Activated naive CD4-positive, alpha-beta T cell treated with anti-CD3 and anti-CD28 coated beads, Interleukin-2, amount 50 U/mL, for 72 hours (primary cell): Measurements from ENCODE around the gene IGF2BP2. TPM values are rescaled to one million over a fixed set of nuclear protein-coding genes. Genes with fewer than 3 reads are reported as not detected.
"Not testable (repeated sequence)": the region's sequence is repeated elsewhere in the genome, so short reads cannot be mapped to it uniquely, and the experiment has no call there.

ENCODE experiments used
- ATAC-seq, 2 donors: fragments of 150-1000 bp; cut with Tn5 transposase; 2 replicates each; pipeline ENCODE4 v1.10.0; 2021; ENCODE audit warnings: mild to moderate bottlenecking in 2 of 2, moderate library complexity in 2 of 2
- DNase-seq, 2 donors: peaks; one replicate each; pipeline ENCODE4 v3.0.0; 2021 to 2022; ENCODE audit warnings: low spot score in 2 of 2
- H3K27ac Mint-ChIP-seq, 2 donors: one replicate each; pipeline ENCODE4 v1.8.0; 2022; ENCODE audit warnings: mild to moderate bottlenecking in 2 of 2, mixed read lengths in 2 of 2
- H3K36me3 Mint-ChIP-seq, 2 donors: one replicate each; pipeline ENCODE4 v1.8.0; 2022; ENCODE audit warnings: mixed read lengths in 2 of 2
- H3K9me3 Mint-ChIP-seq, 2 donors: one replicate each; pipeline ENCODE4 v1.8.0; 2022; ENCODE audit warnings: mixed read lengths in 2 of 2
- total RNA-seq, 2 donors: library from RNA; stranded (reverse); gene quantifications; one replicate each; pipeline ENCODE4 v1.2.3, GENCODE V29; 2022

IGF2BP2 gene
- total RNA-seq, 2 donors from 2014 or later: 0.46 to 2.9 TPM

DNA sequence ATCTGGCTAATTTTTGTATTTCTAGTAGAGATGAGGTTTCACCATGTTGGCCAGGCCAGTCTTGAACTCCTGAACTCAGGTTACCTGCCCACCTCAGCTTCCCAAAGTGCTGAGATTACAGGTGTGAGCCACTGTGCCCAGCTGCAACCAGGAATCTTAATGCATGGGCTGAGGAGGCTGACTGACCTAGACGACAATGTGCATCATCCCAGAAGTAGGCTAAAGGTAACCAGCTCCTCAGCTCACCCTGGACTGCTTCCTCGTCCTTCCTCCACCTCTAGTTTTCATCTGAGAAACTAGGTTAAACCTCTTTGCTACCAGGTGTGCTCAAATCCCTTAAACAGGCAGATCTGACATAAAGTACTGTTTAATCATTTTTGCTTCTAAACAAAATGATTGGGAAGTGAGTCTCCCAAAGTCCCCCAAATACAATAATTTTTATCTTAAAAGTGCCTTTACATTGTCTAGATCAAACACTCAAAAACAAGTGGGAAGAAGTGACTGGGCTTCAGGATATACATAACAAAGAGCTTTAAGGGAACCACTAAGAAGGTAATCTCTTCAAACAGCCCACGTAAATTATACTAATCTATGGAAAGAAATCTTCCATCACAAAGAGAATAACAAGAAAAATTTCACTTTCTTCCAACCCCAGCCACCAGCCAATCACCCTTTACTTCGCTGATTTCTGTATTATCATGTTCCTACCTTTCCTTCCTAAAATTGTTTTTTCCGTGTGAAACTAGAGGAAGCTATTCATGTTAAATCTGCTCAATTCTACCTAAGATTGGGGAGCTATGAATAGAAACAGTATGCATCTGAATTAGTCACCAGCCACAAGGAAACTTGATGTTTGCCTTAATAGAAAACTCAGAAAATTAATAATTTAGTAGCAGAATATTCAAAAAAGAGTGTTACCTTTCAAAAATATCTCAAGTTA lies 34.7 kb downstream of the IGF2BP2 start:
- no peak for DNase-seq
- no peaks in the 10 kb centered on the region for H3K9me3 Mint-ChIP-seq
- peak in 1 of 2 donors; percentile 38 for ATAC-seq
- no peaks in the 10 kb centered on the region for H3K36me3 Mint-ChIP-seq
- no peak overlapping the region for H3K27ac Mint-ChIP-seq

DNA sequence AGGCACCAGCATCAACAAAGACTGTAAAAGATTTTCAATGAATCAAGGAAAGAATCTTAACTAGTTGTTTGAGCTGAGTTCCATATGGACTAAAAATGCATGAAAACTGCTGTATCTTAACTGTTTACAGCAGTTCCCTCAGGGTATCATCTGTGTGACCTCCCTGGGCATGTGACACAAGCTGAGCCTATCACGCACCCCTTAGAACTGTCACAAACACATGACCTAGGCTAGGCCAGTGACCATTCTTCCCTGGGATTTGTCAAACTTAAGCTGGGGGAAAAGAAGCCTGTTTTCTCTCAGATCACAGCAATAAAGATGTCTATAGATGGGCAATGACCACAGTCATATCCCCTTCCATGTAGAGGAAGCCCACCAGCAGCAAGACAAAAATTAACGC lies 35.7 kb downstream of the IGF2BP2 start:
- no peak for DNase-seq
- no peaks in the 10 kb centered on the region for H3K36me3 Mint-ChIP-seq
- no peak for ATAC-seq
- no peaks in the 10 kb centered on the region for H3K9me3 Mint-ChIP-seq
- no peak overlapping the region for H3K27ac Mint-ChIP-seq

- ATAC-seq: no peak
- H3K9me3 Mint-ChIP-seq: no peaks in the 10 kb centered on the region
- H3K27ac Mint-ChIP-seq: no peak overlapping the region
Observed at GRCh38 chr3:185788292-185788691, 36.5 kb downstream of the IGF2BP2 start.

GRCh38 chr3:185786956-185787877 lies 37.6 kb downstream of the IGF2BP2 start:
- ATAC-seq: no peak
- no peaks in the 10 kb centered on the region for H3K9me3 Mint-ChIP-seq
- DNase-seq: no peak
- H3K36me3 Mint-ChIP-seq: no peaks in the 10 kb centered on the region
- H3K27ac Mint-ChIP-seq: no peak overlapping the region

More at GRCh38 chr3:185788292-185788691, 36.5 kb downstream of the IGF2BP2 start:
- no peak for DNase-seq
- H3K36me3 Mint-ChIP-seq: no peaks in the 10 kb centered on the region

DNA sequence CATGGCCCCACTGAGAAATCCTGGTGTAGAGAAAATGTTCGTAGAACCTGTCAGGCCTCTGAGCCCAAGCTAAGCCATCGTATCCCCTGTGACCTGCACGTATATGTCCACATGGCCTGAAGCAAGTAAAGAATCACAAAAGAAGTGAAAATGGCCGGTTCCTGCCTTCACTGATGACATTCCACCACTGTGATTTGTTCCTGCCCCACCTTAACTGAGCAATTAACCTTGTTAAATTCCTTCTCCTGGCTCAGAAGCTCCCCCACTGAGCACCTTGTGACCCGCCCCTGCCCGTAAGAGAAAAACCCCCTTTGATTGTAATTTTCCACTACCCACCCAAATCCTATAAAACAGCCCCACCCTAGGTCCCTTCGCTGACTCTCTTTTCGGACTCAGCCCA lies 38.6 kb downstream of the IGF2BP2 start:
- not testable (repeated sequence) for H3K27ac Mint-ChIP-seq, H3K9me3 Mint-ChIP-seq, H3K36me3 Mint-ChIP-seq, ATAC-seq, DNase-seq

DNA sequence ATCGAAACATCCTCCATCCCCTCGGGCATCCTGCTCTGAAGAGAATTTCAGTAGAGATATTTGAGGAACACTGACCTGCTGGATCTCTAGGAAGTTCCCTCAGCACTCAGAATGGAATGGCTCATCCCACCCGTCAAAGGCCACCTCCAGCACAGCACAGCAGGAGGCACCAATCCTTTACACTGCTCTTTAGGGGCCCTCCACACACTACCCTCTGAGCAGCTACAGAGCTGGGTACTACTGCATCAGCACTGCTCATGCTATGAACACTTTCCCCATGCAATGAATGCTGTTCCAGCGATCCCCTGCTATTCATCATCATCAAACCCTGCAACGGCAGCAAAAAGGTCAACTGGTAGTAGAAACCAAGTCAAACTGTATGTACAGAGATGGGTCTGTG lies 40.5 kb downstream of the IGF2BP2 start:
- ATAC-seq (no peak), DNase-seq (no peak)
- Mint-ChIP-seq H3K9me3 (no peaks in the 10 kb centered on the region), H3K27ac (no peak overlapping the region), H3K36me3 (no peaks in the 10 kb centered on the region)

DNA sequence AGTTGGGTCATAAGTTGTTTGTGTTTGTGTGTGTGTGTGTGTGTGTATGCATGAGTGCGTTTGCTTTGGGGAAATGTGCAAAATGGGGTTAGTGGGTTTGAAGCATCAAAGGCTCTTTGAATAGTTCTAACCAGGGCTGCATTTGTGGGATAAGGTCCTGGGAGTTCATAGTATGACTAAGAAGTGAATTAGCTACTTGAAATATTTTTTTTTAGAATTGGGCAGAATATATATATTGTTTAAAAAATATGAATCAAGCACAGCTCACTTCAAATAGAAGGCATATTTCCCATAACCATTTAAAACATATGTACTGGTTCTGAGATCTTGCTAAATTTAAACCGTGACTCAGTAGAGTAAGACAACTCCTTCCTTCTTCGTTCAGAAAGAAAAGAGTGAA lies 43.1 kb downstream of the IGF2BP2 start:
- Mint-ChIP-seq H3K27ac (no peak overlapping the region), H3K9me3 (no peaks in the 10 kb centered on the region), H3K36me3 (no peaks in the 10 kb centered on the region)
- DNase-seq (no peak), ATAC-seq (no peak)

DNA sequence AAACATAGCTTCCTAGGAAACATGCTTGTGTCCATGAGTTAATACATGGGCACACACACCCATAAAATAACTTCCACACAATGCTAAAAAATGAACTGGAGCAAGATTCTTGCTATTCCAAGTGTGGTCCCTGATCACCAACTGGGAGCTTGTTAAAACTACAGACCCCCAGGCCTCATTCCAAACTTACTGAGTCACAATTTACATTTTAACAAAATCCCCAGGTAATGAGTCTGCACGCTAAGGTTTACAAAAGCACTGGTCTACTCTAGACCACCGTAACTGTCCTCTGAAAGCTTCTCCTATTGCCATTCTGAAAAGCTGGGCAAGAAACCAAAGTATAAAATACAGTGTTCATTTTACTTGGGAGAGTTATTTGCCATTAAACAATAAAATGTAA lies 45.4 kb downstream of the IGF2BP2 start:
- Mint-ChIP-seq H3K27ac (no peak overlapping the region), H3K36me3 (no peaks in the 10 kb centered on the region), H3K9me3 (peaks cover 0 to 4% of the 10 kb centered on the region in 2 donors)
- ATAC-seq (no peak), DNase-seq (no peak)

DNA sequence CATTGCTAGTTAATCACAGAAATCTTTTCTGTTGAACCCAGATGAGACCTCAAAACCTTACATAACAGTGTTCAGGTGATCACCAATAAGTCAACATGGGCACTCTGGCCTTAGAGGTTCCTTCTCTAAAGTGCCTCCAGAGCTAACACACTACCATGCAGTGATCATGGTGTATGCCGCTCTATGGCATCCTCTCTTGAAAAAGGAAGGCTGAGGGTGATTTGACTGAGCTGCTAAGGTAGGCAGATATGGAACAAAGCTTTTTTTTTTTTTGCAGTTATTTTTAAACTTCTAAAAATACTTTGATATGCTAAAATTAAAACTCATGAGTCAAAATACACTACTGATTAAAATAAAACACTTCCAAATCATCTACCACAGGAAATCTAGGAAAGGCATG lies 46.0 kb downstream of the IGF2BP2 start:
- Mint-ChIP-seq H3K27ac (no peak overlapping the region), H3K36me3 (no peaks in the 10 kb centered on the region), H3K9me3 (peaks cover 0 to 4% of the 10 kb centered on the region in 2 donors)
- ATAC-seq: no peak
- DNase-seq: no peak

GRCh38 chr3:185778094-185778493 lies 46.7 kb downstream of the IGF2BP2 start:
- no peak for ATAC-seq
- Mint-ChIP-seq H3K36me3 (no peaks in the 10 kb centered on the region), H3K27ac (no peak overlapping the region), H3K9me3 (peaks cover 0 to 4% of the 10 kb centered on the region in 2 donors)
- DNase-seq: no peak

DNA sequence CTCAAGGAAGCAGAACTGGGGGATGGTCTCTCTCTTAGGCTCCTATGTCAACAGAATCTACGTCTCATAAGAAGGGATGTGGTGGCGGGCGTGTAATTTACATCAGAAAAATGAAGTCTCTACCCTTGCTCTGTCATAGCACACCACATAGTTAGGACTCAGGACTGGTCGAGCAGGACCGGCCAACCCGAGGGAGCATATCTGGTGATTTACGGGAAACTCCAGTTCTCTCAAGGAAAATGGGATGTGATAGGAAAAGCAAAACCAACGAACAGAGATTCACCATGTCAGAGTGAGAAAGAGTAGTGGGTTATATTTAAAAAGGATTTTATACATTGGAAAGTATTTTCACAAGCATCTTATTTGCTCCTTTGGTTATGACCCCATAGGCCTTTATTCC lies 54.7 kb downstream of the IGF2BP2 start:
- Mint-ChIP-seq H3K27ac (no peak overlapping the region), H3K9me3 (no peaks in the 10 kb centered on the region), H3K36me3 (no peaks in the 10 kb centered on the region)
- ATAC-seq (no peak), DNase-seq (no peak)

GRCh38 chr3:185768578-185768982 lies 56.3 kb downstream of the IGF2BP2 start:
- not testable (repeated sequence) for H3K36me3 Mint-ChIP-seq, H3K27ac Mint-ChIP-seq, H3K9me3 Mint-ChIP-seq
- peak in 1 of 2 donors; percentile 71 for DNase-seq
- ATAC-seq: peak; percentile 52 to 55

DNA sequence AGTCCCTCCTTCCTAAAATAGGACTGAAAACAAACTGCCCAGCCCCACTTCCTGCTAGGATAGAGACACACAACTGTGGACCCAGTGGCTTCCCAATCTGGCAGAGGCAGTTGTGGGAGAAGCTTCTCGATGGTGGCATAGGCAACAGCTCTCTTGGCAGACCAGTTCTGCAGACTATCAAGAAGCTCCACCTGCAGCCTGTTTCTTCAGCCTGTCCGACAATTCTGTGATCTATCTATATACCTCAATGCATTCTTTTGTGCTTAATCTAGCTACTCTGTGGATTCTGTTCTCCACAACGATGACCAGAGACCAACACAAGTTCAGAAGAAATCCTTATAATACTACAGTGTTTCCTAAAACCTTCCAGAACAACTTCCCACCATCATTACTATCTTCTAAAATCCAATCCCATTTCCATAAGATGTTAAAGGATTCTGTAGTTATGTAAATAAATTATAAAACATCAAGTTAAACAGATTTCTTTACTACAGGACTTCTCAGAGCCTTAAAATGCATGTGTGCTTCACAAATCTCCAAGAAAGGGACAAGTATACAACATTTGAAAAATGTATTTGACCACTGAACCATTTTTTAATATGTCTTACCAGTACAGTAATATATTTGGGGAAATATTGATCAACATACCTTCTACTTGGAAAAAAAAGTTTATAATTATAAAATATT lies 57.7 kb downstream of the IGF2BP2 start:
- ATAC-seq (no peak), DNase-seq (no peak)
- H3K27ac Mint-ChIP-seq: no peak overlapping the region
- no peaks in the 10 kb centered on the region for H3K9me3 Mint-ChIP-seq
- H3K36me3 Mint-ChIP-seq: no peaks in the 10 kb centered on the region

DNA sequence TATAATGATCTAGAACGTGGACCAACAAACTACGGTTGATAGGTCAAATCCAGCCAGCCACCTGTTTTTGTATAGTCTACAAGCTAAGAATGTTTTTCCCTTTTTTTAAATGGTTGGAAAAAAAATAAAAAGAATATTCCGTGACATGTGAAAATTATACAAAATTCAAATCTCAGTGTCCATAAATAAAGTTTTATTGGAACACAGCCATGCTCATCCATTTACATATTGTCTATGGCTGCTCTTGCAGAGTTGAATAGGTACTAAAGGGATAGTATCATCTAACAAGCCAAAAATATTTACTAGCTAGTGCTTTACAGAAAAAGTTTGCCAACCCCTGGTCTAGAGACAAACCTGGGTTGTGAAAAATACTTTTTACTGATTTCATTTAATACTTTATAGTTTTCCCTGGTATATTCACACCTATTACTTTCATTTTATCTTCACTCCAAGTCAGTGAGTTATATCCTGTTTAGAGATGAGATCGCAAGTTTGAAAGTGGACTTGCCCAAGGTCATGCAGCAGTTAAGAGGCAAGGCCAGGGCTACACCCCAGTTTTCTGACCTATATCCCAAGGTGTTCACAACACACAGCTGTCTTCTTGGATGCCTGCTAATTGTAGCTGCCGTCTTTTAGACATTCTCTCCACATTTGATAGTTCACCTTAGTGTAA lies 58.4 kb downstream of the IGF2BP2 start:
- H3K36me3 Mint-ChIP-seq: no peaks in the 10 kb centered on the region
- H3K27ac Mint-ChIP-seq: no peak overlapping the region
- H3K9me3 Mint-ChIP-seq: no peaks in the 10 kb centered on the region
- ATAC-seq (no peak), DNase-seq (no peak)

DNA sequence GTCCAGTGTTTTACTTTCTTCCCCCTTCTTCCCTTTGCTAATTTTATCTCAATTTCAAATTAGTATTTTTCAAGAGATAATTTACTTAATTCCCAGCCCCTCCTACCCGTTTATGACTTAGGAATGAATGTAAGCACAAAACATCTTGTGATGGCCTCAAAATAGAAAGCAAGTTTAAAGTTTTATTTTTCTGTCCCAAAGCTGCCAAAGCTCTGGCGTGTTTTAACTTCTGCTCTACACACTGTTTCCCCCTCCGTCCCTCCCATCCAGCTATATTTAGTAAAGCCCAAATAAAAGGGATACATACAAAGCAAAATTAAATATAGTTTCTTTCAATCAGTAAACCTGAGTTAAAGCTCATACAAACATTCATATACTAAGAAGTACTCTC lies 59.9 kb downstream of the IGF2BP2 start:
- no peaks in the 10 kb centered on the region for H3K9me3 Mint-ChIP-seq
- H3K27ac Mint-ChIP-seq: no peak overlapping the region
- no peaks in the 10 kb centered on the region for H3K36me3 Mint-ChIP-seq
- no peak for DNase-seq
- ATAC-seq: no peak
